HCEC 1CT (cell line): ENCODE data around the gene CEP95.

Experiments
- DNase-seq: peaks from one replicate; pipeline ENCODE4 v3.0.0-alpha.2; 2017

CEP95 gene

DNA sequence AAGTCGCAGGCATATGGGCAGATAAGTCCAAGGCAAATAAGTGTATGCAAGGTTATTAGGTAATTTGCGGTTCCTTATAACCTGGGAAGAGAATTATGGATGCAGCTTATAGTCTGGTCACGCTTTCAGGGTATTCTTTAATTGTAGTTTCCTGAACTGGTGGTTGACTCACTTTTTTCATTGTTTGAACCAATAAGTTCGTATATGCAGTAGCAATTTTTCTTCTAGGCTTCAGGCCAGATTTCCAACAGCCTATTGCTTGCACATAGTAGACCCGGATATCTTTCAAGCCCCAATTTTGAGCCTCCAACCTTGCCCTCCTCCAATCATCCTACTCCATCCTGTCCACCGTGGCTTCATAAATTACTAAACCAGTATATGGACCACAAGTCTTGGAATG is 12.8 kb downstream of the CEP95 start:
- DNase-seq = no peak

DNA sequence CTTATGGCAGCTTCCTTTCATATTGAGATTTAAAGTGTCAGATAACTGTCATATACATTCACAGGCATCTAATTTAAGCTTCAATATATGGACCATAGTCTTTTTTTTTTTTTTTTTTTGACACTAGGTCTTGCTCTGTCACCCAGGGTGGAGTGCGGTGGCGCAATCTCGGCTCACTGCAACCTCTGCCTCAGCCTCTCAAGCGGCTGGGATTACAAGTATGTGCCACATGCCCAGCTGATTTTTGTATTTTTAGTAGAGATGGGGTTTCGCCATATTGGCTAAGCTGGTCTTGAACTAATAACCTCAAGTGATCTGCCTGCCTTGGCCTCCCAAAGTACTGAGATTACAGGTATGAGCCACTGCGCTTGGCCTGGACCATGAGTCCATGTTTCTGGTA is 13.6 kb downstream of the CEP95 start:
- no peak for DNase-seq

DNA sequence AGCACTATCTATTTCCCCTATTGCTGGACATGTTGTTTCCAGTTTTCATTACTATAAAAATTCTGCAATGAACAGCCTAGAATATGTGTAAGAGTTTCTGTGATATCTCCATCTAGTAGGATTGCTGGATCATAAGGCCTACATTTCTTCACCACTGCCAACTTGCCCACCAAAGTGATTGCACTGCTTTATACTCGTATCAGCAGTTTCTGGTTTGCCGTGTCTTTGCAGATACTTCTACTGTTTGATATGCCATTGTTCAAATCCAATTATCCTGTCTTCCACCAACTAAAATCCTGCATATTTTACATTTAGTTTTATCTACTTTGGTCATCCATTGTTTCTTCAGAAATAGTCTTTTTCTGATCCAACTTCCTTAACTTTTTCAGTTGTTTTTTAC is 21.1 kb downstream of the CEP95 start:
- DNase-seq = no peak

GRCh38 chr17:64529221-64529620 is 22.4 kb downstream of the CEP95 start:
- no peak for DNase-seq

DNA sequence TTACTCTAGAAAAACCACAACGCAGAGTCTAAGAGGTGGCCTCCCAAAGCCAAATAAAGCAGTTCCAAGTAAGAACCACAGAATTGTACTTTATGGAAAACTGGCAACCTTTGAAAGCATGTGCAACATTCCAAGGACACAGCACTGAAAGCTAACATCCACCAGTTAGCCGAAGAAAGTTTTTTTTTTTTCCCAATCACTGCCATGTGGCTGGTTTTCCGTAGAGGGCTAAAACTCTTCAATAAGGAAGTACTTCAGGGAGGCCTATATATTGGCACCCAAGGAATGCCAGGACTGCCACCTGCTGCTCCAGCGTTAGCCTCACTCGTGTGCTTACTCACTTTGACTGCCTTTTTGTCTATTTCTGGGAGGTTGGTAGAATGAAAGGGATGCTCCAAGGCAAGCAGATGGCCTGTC is 25.2 kb downstream of the CEP95 start:
- DNase-seq = no peak

GRCh38 chr17:64532409-64532808 is 25.6 kb downstream of the CEP95 start:
- DNase-seq = no peak

DNA sequence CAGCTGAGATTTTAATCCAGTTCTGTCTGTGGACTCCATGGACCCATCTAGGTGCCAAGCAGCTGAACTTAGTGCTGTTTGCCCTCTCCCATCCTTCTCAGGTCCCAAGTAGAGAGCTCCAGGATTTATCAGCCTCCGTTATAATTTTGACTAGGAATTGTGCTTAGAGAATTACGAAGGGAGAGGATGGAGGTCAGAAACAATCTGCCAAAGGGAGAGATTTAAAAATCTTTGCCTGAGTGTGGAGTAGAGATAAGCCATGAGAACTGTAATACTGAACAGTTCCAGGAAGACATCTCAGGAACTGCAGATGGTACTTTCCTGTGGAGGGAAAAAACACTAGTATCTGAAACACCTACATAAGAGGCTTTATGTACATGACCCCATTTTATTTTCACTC is 27.0 kb downstream of the CEP95 start:
- DNase-seq = no peak

DNA sequence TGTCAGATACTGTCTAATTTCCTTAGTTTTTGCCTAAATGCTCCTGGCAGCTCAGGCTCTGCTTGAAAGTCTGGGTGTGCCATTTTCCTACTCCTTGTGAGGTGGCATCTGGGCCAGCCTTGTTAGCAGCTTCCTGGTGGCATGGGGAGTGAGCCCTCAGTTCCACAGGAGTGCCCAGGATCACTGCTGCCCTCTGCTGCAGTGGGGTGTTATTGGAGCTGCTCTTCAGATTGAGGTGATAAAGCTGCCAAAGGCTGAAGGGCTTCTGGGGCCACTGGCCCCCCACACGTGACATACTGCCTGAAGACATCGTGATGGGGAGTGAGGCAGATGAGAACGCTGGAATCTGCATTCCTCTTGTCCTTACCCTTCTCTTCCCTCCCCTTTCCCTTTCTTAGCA is 27.4 kb downstream of the CEP95 start:
- DNase-seq = no peak

DNA sequence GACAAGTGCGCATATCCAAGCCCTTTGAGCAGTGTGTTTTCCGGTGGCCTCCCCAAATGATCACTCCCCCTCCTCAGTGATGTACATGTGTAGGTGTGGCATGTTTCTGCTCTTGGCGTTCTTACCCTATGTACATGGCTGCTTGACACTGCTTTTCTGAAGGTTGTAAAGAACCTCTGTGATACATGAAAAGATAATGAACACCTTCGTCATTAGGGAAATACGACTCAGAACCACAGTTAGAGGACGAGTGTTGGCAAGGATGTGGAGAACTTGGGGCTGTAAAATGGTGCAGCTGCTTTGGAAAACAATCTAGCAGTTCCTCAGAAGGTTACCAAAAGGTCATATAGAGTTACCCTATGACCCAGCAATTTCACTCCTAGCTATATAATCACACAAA is 28.6 kb downstream of the CEP95 start:
- DNase-seq = no peak

DNA sequence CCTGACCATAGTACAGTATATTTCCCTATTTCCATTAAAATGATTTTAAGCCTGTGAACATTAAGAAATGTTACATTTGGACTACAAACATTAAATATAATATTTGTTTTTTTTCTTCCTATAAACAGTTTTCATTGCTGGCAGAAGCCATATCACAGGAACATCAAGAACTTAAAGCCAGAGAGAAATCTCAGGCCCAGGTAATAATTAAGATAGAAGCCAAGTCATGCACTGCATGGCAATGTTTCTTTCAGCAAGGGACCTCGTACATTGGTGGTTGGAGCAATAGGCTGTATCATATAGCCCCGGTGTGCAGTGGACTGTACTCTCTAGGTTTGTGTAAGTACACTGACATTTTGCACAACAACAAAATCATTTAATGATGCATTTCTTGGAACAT is 30.1 kb downstream of the CEP95 start:
- DNase-seq = no peak

GRCh38 chr17:64537488-64537887 is 30.7 kb downstream of the CEP95 start:
- DNase-seq = no peak

DNA sequence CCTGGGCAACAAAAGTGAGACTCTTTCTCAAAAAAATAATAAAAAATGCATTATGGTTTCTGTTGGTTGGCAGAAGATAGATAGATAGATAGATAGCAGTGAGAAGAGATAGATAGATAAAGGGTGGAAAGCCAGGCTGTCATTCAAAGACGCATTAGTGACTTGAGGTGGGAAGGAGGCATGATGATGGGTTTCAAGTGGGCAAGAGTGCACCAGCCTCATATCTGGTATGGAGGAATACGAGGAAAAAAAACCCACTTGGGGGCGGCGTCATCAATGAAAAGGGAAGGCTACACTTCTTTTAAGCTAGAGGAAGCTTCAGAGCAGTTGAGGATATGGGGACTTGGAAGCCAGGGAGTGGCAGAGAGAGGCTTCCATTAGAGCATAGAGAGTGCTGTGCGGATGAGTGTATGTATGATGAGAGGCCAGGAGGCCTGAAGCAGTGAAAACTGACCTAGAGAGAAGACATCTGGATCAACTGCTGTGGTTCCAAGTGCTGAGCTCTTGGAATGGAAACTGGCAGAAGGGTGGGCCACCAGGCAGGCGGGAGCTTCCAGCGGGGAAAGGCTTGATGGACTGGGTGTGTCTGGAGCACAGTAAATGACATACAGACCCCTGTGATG is 31.8 kb downstream of the CEP95 start:
- DNase-seq = no peak

GRCh38 chr17:64540118-64540776 is 33.5 kb downstream of the CEP95 start:
- DNase-seq = no peak

- DNase-seq = no peak
These were observed 38.0 kb downstream of the CEP95 start for GRCh38 chr17:64544742-64545141.

GRCh38 chr17:64546716-64547115 is 39.9 kb downstream of the CEP95 start:
- DNase-seq = no peak

DNA sequence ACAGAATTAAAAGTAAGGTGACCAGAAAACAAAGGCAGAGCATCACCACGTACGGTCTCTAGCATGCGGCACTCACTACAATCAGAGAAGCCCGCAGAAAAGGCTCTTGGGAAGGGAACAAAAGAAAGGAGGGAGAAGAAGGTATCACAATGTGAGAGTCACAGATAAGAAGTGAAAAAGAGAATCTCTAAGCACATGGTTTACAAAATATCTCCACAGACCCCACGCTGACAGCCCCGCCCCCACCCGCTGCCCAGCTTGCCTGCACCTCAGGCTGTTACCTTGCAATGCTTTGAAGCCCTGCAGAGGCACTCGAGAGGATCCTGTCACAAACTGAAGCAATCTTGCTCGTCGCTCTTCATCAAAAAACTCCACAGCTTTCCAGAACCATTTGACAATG is 40.5 kb downstream of the CEP95 start:
- DNase-seq = no peak

DNA sequence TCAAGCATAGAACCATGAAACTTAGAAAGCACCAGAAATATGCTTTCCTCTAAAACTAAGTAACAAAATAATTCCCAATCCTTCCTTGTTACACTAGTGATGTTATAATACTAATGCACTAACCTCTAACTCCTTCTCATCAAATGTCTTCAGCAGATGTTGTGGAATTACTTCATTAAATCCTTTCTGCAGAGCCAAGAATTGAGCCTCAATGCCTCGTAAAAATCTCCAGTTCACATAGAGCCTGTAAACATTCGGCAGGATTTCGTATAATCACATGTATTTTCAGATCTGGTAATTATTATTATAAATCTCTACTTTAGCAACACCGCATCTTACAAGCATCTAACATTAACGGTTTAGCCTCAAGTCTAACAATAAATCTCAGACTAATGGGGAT is 44.7 kb downstream of the CEP95 start:
- DNase-seq = no peak

GRCh38 chr17:64554028-64554637 is 47.4 kb downstream of the CEP95 start:
- no peak for DNase-seq

DNA sequence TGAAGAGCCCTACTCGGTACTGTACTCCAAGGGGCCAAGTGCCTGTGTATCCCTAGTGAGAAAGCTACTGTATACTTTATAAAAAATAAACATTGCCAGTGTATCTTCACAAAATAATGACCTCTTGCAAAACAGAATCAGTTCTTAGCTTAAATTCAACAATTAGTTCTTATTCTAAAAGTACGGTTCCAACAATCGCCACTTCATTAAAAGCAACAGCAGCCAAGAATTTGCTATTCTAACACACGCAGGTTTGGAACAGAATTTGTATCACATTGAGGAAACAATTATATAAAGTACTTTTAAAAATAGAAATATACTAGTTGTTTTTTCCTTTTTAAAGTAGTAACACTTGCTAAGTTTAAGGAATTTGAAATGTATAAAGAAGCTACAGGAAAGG is 48.5 kb downstream of the CEP95 start:
- no peak for DNase-seq

GRCh38 chr17:64564098-64564497 is 57.3 kb downstream of the CEP95 start:
- no peak for DNase-seq

DNA sequence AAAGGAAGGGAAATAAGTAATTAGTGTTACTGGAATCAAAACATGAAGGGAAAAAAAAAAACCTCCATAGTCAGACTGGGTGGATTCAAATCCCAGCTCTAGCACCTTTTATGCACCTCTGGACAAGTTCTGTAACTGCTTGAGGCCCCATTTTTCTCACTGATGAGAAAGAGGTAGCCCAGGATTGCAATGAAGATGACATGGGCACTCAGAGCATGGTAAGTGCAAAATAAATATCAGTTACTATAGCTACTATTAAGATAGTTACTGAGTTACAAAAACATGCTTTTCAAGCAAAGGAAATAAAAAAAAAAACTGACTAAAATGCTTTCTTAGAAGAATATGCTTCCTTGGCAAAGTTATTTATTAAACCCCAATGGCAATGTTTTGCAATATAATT is 58.8 kb downstream of the CEP95 start:
- DNase-seq = no peak

- DNase-seq = no peak
These were observed 65.0 kb downstream of the CEP95 start for GRCh38 chr17:64571746-64572145.

- peak; percentile 53 for DNase-seq
These were observed 65.9 kb downstream of the CEP95 start for GRCh38 chr17:64572682-64573154.

DNA sequence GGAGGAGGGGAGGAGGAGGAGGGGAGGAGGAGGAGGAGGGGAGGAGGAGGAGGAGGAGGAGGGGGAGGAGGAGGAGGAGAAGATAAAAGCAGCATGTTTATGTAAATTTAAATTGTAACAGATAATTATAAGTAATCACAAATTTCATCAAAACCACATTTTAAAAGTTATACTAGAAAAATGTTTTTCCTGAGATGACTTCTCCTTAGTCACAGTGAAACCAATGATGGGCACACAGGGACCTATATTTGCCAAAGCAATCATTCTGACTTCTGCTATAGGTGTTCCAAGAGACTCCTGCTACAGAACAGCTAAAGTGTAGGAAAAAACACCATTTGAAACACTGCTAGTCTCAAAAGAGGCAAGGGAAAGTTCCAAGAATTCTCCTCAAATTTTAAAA is 66.4 kb downstream of the CEP95 start:
- no peak for DNase-seq

GRCh38 chr17:64574646-64575045 is 67.9 kb downstream of the CEP95 start:
- DNase-seq = no peak
